NCI-H345 (cell line): ENCODE results near the gene ZNF827.
A peak's percentile ranks its signal among the peaks of the same experiment; 100 is the strongest.

Experiments
- DNase-seq: peaks from one replicate; lab custom pipeline; 2025; lab: John Stamatoyannopoulos, UW

Gene ZNF827

DNA sequence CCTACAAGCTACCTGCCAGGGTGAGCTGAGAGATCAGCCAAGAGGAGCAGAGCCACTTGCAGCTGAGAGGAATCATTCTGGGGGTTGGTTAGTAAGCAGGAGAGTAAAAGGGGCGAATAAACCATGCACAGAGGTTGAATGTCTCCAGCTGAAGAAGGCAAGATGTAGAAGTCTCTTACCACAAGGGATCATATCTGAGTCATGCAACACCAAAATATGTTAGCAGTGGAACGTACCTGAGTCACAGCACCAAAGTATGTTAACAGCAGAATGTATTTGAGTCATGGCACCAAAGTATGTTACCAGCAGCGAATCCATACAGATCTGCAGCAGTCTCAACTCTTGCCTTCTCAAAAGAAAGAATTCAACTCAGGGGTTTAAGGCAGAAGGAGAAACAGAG is 228.8 kb downstream of the ZNF827 start:
- peak; percentile 37 for DNase-seq

DNA sequence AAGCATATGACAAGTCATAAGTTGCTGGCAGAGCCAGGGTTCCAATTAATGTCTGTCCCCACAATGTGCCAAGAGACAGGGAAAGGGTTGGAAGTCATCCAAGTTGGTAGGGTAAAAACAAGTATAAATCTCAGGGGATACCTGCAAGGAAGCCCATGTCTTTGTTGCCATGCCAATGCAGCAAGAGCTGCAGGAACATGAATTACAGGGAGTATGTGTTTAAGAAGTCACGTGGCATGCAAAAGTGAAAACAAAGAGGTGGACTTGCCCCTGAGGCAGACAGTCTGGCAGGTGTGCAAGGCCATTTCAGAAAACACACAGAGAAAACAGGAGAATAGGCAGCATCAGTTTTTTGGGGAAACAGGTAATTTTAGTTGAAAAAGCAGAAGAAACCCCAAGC is 229.3 kb downstream of the ZNF827 start:
- peak; percentile 76 for DNase-seq
